Prostate gland (tissue), 2 donors: Measurements from ENCODE around the gene PDS5A. TPM values are rescaled to one million over a fixed set of nuclear protein-coding genes. Genes with fewer than 3 reads are reported as not detected.
"Not testable (repeated sequence)": the region's sequence is repeated elsewhere in the genome, so short reads cannot be mapped to it uniquely, and the experiment has no call there.

Experiments
- DNase-seq: peaks from one replicate; pipeline ENCODE4 v3.0.0-alpha.2; 2019; ENCODE audit warnings: low spot score
- H3K27ac ChIP-seq, 2 donors: fragments of 200-600 bp; sonication (generic); 2 replicates each; pipeline ENCODE4 v1.5.1; 2017 to 2019
- H3K27me3 ChIP-seq: fragments of 200-600 bp; sonication (generic); replicated peaks from 2 replicates; pipeline ENCODE4 v1.5.1; 2019; ENCODE audit not compliant: insufficient read depth
- H3K36me3 ChIP-seq, 2 donors: fragments of 200-600 bp; sonication (generic); 1 replicate in 1 of 2; 2 replicates in 1 of 2; pipeline versions ENCODE4 v1.5.1 to v1.8.1; 2017 to 2019
- H3K4me1 ChIP-seq: fragments of 200-600 bp; sonication (generic); replicated peaks from 2 replicates; pipeline ENCODE4 v1.5.1; 2019
- H3K4me3 ChIP-seq, 2 donors: fragments of 200-600 bp; sonication (generic); 2 replicates each; pipeline ENCODE4 v1.5.1; 2017 to 2019
- H3K9me3 ChIP-seq: fragments of 200-600 bp; sonication (generic); 2 replicates; pipeline ENCODE4 v1.5.1; 2017
- POLR2A ChIP-seq: fragments of 450-650 bp; IDR thresholded peaks from one replicate; pipeline ENCODE4 v1.6.1; 2016; ENCODE audit warnings: antibody characterized with exemption, mild to moderate bottlenecking
- POLR2AphosphoS5 ChIP-seq: sonication (generic); formaldehyde crosslinking; IDR thresholded peaks from one replicate; pipeline ENCODE4 v1.6.1; 2017; ENCODE audit warnings: antibody characterized with exemption
- WGBS: methylation state at CpG from one replicate; pipeline ENCODE4 v1.1.5; 2018; 5-methylcytosine and 5-hydroxymethylcytosine counted together
- intact Hi-C: fragments of 100-400 bp; cut with DNase I; formaldehyde crosslinking; loops from one replicate; pipeline ENCODE4 v1.14.2; 2022
- total RNA-seq, 2 donors: library from RNA; depleted of rRNA; stranded (reverse); fragments of >200 nt; gene quantifications; one replicate each; pipeline ENCODE4 v1.1.0, GENCODE V29; 2016
- TF ChIP-seq, protein P1 (sequence below), 4 experiments: fragments of 200-600 bp in 2 of 4; fragments of 450-650 bp in 2 of 4; sonication (generic) in 2 of 4; IDR thresholded peaks; 1 replicate in 3 of 4; 2 replicates in 1 of 4; pipeline ENCODE4 v1.5.1; 2016 to 2019; ENCODE audit warnings: antibody characterized with exemption in 4 of 4, mild to moderate bottlenecking in 2 of 4, moderate library complexity in 2 of 4

Gene PDS5A, protein sequence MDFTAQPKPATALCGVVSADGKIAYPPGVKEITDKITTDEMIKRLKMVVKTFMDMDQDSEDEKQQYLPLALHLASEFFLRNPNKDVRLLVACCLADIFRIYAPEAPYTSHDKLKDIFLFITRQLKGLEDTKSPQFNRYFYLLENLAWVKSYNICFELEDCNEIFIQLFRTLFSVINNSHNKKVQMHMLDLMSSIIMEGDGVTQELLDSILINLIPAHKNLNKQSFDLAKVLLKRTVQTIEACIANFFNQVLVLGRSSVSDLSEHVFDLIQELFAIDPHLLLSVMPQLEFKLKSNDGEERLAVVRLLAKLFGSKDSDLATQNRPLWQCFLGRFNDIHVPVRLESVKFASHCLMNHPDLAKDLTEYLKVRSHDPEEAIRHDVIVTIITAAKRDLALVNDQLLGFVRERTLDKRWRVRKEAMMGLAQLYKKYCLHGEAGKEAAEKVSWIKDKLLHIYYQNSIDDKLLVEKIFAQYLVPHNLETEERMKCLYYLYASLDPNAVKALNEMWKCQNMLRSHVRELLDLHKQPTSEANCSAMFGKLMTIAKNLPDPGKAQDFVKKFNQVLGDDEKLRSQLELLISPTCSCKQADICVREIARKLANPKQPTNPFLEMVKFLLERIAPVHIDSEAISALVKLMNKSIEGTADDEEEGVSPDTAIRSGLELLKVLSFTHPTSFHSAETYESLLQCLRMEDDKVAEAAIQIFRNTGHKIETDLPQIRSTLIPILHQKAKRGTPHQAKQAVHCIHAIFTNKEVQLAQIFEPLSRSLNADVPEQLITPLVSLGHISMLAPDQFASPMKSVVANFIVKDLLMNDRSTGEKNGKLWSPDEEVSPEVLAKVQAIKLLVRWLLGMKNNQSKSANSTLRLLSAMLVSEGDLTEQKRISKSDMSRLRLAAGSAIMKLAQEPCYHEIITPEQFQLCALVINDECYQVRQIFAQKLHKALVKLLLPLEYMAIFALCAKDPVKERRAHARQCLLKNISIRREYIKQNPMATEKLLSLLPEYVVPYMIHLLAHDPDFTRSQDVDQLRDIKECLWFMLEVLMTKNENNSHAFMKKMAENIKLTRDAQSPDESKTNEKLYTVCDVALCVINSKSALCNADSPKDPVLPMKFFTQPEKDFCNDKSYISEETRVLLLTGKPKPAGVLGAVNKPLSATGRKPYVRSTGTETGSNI (N-terminal part only)
- 10 to 100 TPM; 55.7 to 57.0 TPM for total RNA-seq

DNA sequence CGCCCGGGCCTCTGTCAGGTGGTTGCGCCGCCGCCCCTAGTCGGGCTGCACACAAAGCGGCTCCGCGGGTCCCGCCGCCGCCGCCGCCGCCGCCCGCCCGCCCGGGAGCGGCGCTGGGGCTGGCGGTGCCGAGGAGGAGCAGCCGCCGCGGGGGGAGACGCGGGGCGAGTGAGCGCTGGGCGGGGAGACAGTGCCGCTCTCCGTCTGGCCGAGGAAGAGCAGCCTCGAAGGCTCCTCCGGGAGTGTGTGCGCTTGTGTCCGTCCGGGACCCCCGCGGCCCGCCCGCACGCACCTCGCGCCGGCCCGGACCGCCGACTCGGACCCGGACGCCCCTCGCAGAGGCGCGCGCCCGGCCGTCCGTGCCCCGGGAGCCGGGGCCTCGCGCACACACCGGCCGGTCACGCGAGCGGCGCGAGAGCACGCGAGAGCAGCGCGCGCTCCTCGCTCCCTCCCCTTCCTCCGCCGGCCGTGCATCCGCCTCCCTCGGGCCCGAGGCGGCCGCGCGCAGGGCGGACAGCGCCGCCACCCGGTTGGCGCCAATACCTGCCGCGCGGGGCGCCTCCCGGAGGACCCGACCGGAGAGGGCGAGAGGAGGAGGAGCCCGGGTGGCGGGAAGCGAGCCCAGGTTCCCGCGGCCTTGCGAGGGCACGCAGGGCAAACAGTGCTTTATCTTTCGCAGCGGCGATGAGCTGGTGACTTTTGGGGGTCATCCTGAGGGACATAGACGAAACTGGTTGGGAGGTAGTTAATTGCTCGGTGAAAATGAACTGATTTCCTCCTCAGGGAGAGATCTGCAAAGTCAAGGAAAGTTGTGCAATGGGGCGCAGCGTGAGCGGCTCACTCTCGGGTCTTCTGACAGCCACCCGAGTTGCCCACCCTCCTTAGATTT is at the start of gene PDS5A:
PDS5A (minus strand) TSS at position 423 of the 889 bp plus-strand sequence. CDS start 1,334 bp downstream, outside the sequence.
- peak within 1 kb of the TSS; percentile 89 to 93 for H3K4me3 ChIP-seq
- H3K4me1 ChIP-seq, result no peaks in the 10 kb centered on the region
- H3K9me3 ChIP-seq, result no peaks in the 10 kb centered on the region
- peak within 1 kb of the TSS; percentile 97 to 98 for H3K27ac ChIP-seq
- WGBS, result under 1% methylated on average over 76 of the region's 117 CpGs
- DNase-seq, result peak; percentile 85
- no peaks in the 10 kb centered on the region for H3K27me3 ChIP-seq
- no peaks in the 10 kb centered on the region for H3K36me3 ChIP-seq
- TF ChIP-seq POLR2AphosphoS5, result peak; percentile 20
- TF ChIP-seq POLR2A, result peak; percentile 17
- TF ChIP-seq, protein P1, sequence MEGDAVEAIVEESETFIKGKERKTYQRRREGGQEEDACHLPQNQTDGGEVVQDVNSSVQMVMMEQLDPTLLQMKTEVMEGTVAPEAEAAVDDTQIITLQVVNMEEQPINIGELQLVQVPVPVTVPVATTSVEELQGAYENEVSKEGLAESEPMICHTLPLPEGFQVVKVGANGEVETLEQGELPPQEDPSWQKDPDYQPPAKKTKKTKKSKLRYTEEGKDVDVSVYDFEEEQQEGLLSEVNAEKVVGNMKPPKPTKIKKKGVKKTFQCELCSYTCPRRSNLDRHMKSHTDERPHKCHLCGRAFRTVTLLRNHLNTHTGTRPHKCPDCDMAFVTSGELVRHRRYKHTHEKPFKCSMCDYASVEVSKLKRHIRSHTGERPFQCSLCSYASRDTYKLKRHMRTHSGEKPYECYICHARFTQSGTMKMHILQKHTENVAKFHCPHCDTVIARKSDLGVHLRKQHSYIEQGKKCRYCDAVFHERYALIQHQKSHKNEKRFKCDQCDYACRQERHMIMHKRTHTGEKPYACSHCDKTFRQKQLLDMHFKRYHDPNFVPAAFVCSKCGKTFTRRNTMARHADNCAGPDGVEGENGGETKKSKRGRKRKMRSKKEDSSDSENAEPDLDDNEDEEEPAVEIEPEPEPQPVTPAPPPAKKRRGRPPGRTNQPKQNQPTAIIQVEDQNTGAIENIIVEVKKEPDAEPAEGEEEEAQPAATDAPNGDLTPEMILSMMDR (IDR thresholded peaks at IDR 0.05), result peak; percentile 78 to 98 (median 93)
- intact Hi-C loops, result loop anchor here (1.0 to 10.0 kb wide), 6 partner anchors 79 to 507 kb away; partner anchors contain the start of genes N4BP2, SMIM14, UBE2K and UGDH

DNA sequence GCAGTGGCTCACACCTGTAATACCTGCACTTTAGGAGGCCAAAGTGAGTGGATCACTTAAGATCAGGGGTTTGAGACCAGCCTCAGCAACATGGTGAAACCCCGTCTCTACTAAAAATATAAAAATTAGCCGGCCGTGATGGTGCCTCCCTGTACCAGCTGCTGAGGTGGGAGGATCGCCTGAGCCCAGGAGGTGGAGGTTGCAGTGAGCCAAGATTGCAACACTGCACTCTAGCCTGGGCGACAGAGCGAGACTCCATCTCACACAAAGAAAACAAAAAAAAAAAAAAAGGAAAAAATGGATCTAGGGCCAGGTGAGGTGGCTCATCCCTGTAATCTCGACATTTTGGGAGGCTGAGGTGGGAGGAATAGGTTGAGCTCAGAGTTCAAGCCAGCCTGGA is 46.3 kb upstream of the PDS5A start:
- no CpG with 5 or more reads among the region's 7 CpGs for WGBS

DNA sequence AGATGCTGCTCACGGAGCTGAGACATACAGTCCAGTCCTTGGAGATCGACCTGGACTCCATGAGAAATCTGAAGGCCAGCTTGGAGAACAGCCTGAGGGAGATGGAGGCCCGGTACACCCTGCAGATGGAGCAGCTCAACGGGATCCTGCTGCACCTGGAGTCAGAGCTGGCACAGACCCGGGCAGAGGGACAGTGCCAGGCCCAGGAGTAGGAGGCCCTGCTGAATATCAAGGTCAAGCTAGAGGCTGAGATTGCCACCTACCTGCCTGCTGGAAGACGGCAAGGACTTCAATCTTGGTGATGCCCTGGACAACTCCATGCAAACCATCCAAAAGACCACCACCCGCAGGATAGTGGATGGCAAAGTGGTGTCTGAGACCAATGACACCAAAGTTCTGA is 43.4 kb upstream of the PDS5A start:
- 88% methylated on average over 7 of the region's 7 CpGs for WGBS
- H3K4me3 ChIP-seq, intact Hi-C loops, H3K27me3 ChIP-seq, H3K9me3 ChIP-seq, H3K4me1 ChIP-seq, H3K27ac ChIP-seq, DNase-seq, H3K36me3 ChIP-seq: not testable (repeated sequence)

More for the DNA sequence above, 46.3 kb upstream of the PDS5A start:
- DNase-seq, H3K27me3 ChIP-seq, H3K4me3 ChIP-seq, intact Hi-C loops, H3K27ac ChIP-seq, H3K4me1 ChIP-seq, H3K36me3 ChIP-seq, H3K9me3 ChIP-seq: not testable (repeated sequence)

DNA sequence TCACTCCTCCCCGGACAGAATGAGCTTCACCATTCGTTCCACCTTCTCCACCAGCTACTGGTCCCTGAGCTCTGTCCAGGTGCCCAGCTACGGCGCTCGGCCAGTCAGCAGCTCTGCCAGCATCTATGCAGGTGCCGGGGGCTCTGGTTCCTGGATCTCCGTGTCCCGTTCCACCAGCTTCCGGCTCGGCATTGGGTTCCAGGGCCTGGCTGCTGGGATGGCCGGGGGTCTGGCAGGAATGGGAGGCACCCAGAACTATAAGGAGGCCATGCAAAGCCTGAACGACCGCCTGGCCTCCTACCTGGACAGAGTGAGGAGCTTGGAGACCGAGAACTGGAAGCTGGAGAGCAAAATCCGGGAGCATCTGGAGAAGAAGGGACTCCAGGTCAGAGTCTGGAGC is 42.5 kb upstream of the PDS5A start:
- Histone ChIP-seq H3K4me1 (no peaks in the 10 kb centered on the region), H3K27me3 (no peaks in the 10 kb centered on the region), H3K36me3 (no peaks in the 10 kb centered on the region), H3K27ac (no peak overlapping the region), H3K4me3 (no peak overlapping the region), H3K9me3 (no peaks in the 10 kb centered on the region)
- WGBS, result 91% methylated on average over 15 of the region's 15 CpGs
- no peak for TF ChIP-seq POLR2AphosphoS5
- TF ChIP-seq, protein P1 (IDR thresholded peaks at IDR 0.05), result no peak
- no peak for TF ChIP-seq POLR2A
- intact Hi-C loops, result no loop called here
- no peak for DNase-seq

DNA sequence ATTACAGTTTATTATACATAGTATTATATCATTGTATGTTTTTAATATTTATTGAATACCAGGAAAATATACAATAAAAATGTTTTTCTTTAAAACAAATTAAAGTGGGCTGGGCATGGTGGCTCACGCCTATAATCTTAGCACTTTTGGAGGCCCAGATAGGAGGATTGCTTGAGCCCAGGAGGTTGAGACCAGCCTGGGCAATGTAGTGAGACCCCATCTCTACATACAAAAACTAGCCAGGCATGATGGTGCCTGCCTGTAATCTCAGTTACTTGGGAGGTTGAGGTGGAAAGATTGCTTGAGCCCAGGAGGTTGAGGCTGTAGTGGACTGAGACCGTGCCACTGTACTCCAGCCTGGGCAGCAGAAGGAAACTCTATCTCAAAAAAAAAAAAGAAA is 38.3 kb upstream of the PDS5A start:
- TF ChIP-seq POLR2A, result no peak
- TF ChIP-seq POLR2AphosphoS5, result no peak
- TF ChIP-seq, protein P1 (IDR thresholded peaks at IDR 0.05), result no peak
- intact Hi-C loops, result no loop called here

More for the DNA sequence above, 38.3 kb upstream of the PDS5A start:
- Histone ChIP-seq H3K27ac (no peak overlapping the region), H3K36me3 (no peaks in the 10 kb centered on the region), H3K4me3 (no peak overlapping the region), H3K4me1 (no peaks in the 10 kb centered on the region), H3K9me3 (no peaks in the 10 kb centered on the region), H3K27me3 (no peaks in the 10 kb centered on the region)
- no peak for DNase-seq
- 98% methylated on average over 2 of the region's 2 CpGs for WGBS
